ENCODE results near the gene ADD1.
"Not testable (repeated sequence)": the region's sequence is repeated elsewhere in the genome, so short reads cannot be mapped to it uniquely, and the experiment has no call there.

ADD1 gene

GRCh38 chr4:2898001-2898400 is 54.4 kb downstream of the ADD1 start:
- no peak for DNase-seq

GRCh38 chr4:2900741-2901140 is 57.1 kb downstream of the ADD1 start:
- DNase-seq: no peak

DNA sequence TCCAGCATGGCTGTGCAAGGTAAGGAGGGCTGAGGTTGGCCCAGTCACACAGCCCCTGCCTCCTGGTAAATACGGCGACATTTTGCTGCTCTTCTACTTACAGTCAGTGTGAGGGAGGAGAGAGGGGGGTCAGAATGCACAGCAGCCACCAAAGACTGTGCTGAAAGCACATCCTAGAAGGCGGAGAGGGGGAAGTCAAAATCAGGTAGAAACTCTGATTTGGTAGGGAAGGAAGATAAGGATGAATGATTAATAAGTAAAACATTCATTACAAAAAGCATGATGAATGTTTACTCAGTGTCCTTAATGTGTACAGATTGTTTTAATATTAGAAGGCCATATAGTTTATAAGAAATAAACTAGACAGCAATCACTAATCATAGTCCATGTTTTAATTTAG is 57.5 kb downstream of the ADD1 start:
- DNase-seq: no peak

DNA sequence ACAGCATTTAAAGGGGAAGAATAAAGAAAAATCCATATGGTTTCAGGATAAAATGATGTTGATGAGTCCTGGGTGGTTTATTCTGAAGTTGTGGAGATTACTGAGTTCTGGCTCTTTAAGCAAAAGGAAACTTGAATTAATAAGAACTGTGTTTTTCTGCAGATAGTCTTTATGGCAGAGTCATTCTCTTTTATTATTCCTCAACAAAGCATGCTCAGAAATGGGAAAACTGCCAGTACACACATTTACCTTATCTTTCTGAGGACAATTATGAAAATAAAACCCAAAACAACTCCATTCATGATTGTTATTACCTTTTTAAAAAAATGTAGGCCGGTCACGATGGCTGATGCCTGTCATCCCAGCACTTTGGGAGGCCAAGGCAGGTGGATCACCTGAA is 58.5 kb downstream of the ADD1 start:
- DNase-seq: no peak

DNA sequence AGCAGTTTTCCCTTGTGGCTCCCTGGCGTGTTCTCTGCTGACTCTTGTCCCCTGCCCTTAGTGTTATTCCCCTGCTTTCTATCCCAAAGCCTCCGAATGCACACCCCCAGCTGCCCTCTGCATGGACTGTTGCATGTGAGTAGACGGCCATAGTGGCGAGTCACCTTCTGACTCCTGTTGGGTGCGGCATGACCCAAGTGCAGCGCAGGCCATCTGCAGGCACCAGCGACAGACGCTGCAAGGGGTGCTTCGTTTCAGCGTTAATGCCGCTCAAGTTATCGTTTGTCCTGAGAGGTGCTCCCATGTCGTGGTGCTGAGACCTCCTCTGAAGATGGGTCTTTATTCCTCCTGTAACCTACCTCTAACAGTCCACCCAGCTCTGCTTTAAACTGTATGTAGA is 61.9 kb downstream of the ADD1 start:
- DNase-seq: no peak

DNA sequence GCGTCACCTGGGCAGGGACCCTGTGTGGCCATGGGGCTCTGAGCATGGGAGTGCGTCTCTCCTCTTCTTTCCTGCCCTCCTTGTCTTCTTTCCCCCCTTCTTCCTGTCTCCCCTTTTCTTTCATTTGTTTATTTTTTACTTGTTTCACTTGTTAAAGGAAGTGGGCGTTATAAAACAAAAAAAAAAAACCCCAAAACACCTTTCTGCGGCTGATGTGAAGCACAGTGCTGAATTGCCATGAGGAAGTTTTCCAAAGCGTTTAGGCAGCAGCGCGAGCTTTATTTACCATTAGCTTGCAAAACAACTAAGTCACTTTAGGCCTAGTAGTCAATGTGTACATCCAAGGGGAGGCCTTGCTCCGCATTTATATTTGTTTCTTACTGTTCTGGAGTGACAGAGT is 62.6 kb downstream of the ADD1 start:
- DNase-seq: no peak

GRCh38 chr4:2907226-2907625 is 63.6 kb downstream of the ADD1 start:
- no peak for DNase-seq

DNA sequence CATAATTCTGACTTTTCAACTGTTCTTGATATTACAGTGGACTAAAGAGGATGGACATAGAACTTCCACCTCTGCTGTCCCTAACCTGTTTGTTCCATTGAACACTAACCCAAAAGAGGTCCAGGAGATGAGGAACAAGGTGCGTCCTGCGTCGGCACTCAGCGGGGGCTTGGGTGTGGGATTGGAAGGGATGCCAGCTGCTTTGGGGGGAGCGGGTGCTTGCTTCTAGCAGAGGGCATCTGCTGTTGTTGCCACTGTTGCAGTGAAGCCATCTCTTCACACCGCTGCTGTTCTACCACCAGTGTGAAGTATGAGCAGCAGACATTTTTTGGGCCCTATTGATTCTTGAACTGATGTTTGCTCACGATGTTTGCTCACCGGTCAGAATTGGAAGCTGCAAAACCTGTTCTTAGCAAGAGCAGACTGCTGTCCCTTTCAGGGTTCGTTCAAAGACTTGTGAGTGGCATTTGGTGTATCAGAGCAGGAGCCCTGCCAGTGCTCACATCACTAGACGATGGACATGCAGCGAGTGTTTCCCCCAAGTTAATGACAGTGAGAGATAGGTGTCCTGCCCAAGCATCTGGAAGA is 64.2 kb downstream of the ADD1 start:
- DNase-seq: no peak

DNA sequence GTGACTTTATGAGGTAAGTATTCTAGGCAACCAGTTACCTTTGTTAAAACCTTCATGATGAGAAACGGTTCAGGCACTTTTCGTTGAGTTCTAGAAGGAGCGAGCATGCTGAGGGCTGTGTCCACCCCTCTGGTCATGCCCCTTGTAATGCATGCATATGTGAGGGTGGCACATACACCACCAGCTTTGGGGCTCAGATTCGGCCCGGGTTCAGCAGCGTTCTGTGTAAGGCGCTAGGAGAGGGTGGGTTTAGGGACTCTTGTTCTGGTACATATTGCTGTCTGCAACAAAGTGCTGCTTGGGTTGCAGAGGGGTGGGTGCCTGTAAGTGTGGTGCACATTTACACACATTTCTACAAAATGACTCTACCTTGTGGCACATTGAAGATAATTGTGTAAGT is 65.0 kb downstream of the ADD1 start:
- DNase-seq: no peak

DNA sequence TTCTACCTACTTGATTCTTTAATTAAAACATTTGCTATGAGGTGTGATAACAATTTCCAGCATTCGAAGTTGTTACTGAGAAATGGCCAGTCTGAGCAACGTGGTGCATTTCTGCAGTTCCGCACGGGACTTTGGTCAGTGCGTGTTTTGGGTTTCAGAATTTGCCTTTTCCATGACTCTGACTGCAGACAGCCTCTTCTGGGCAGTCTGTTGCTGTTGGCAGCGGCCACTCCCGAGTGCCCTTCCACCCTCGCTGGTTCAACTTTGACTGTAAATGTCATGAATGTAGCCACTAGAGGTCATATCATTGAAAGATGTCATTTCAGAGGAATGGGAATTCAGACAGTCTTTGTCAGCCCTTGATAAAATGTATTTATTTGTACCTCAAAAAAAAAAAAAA is 65.9 kb downstream of the ADD1 start:
- DNase-seq: no peak

- DNase-seq: no peak
These were observed 66.8 kb downstream of the ADD1 start for GRCh38 chr4:2910409-2910808.

DNA sequence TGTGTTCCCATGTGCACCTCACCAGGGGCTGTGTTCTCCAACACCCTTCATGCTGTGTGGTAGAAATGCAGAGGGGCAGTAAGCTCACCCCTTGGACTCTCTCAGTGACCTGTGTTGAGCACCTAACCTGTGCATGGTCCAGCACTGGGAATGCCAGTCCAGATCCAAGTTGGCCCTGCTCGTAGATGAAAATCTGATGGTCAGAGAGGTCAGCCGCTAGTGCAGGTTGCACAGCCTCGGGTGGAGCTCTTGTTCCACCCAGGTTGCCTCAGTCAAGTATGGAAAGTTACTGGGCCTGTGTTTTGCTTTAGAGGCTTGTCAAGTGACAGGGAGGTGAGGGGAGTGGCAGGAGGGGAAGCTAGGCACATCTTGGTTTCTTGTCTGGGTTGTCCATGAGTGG is 68.2 kb downstream of the ADD1 start:
- DNase-seq: no peak

DNA sequence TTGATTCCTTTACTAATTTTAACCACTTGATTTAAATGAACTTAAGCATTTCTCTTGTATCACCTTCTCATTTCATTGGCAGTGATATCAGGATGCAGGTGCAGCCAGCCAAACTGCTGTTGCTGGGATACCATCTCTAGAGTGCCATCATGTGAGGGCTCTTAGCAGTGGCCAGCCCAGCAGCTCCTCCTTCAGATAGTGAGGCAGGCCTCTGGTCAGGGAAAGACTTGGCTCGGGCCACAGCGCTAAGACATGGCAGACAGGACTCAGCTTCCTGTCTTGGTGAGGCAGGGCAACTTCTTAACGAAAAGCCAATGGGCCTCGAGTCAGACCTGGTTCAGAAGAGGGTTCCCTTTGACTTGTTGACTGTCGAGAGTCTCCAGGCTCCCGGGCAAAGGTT is 69.5 kb downstream of the ADD1 start:
- no peak for DNase-seq

DNA sequence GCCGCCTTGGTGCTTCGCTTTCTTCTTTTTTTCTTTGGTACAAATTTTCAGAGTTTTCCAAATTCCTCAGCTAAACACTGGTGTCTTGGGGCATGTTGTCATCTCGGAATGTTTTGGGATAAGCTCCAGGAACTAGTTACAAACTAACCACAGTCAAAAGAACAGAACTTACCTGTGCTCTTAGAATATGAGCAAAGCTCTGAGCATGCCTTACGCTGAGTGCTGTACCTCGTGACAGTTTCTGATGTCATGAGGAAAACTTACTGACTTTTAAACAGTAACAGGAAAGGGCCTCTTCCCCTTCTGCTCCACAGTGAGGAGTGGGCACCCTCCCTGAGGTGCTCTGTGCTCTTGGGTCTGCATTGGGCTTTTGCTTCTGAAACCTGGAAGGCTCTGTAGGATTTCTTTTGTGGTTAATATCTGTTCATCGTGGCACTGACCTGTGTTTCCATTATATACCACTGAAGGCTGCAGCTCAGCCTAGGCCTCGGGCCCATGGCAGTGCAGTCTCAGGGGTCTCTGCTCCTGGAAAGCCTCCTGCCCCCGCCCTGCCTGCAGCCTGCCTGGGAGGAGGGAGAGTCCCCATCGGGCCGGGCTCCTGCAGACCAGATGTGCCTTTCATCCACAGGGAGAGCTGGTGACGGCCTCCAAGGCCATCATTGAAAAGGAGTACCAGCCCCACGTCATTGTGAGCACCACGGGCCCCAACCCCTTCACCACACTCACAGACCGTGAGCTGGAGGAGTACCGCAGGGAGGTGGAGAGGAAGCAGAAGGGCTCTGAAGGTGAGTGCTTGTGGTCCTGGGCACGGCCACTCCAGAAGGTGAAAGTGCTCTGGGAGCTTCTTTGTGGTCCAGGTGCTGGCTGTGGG is 70.8 kb downstream of the ADD1 start:
- no peak for DNase-seq

- no peak for DNase-seq
These were observed 72.1 kb downstream of the ADD1 start for GRCh38 chr4:2915789-2916188.

GRCh38 chr4:2916696-2917095 is 73.1 kb downstream of the ADD1 start:
- not testable (repeated sequence) for DNase-seq

DNA sequence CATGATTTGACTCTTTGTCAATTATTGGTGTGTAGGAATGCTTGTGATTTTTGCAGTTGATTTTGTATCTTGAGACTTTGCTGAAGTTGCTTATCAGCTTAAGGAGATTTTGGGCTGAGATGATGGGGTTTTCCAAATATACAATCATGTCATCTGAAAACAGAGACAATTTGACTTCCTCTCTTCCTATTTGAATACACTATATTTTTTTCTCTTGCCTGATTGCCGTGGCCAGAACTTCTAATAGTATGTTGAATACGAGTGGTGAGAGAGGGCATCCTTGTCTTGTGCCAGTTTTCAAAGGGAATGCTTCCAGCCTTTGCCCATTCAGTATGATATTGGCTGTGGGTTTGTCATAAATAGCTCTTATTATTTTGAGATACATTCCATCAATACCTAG is 74.7 kb downstream of the ADD1 start:
- DNase-seq: not testable (repeated sequence)

GRCh38 chr4:2918714-2919113 is 75.1 kb downstream of the ADD1 start:
- not testable (repeated sequence) for DNase-seq

DNA sequence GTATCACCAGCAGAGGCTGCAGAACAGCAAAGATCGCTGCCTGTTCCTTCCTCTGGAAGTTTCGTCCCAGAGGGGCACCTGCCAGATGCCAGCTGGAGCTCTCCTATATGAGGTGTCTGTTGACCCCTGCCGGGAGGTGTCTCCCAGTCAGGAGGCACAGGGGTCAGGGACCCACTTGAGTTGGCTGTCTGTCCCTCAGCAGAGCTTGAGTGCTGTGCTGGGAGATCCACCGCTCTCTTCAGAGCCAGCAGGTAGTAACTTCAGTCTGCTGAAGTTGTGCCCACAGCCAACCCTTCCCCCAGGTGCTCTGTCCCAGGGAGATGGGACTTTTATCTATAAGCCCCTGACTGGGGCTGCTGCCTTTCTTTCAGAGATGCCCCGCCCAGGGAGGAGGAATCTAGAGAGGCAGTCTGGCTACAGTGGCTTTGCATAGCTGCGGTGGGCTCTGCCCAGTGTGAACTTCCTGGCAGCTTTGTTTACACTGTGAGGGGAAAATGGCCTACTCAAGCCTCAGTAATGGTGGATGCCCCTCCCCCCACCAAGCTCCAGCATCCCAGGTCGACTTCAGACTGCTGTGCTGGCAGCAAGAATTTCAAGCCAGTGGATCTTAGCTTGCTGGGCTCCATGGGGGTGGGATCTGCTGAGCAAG is 78.9 kb downstream of the ADD1 start:
- DNase-seq: not testable (repeated sequence)

DNA sequence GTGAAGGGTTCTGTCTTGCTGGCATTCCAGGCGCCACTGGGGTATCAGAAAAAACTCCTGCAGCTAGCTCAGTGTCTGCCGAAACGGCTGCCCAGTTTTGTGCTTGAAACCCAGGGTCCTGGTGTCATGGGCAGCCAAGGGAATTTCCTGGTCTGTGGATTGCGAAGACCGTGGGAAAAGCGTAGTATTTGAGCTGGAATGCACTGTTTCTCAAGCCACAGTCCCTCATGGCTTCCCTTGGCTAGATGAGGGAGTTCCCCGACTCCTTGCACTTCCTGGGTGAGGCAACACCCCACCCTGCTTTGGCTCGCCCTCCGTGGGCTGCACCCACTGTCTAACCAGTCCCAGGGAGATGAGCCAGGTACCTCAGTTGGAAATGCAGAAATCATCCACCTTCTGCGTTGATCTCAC is 79.5 kb downstream of the ADD1 start:
- DNase-seq: no peak

DNA sequence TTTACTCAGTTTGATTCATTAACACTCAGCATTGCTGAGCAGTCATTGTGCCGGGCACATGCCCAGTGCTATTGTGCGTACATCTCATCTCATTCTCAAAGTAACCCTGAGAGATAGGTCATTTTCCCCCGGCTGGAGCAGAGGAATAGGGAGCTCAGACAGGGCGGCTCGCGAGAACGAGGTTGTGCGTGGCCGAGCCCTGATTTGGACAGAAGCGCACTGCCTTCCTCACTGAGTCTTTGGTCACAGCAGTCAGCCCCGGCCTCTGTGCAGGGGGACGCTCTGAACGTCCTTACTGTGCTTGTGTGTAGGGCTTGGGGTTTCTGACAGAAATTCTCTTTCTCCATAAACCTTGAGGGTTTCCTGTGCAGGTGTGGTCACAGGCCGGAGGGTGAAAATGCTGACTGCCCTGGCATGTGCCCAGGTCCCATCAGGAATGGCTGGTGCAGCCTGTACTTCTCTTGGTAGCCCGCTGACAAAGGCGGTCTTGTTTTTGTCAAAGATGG is 80.1 kb downstream of the ADD1 start:
- DNase-seq: no peak

GRCh38 chr4:2924286-2924685 is 80.6 kb downstream of the ADD1 start:
- no peak for DNase-seq

GRCh38 chr4:2924765-2925301 is 81.2 kb downstream of the ADD1 start:
- no peak for DNase-seq

DNA sequence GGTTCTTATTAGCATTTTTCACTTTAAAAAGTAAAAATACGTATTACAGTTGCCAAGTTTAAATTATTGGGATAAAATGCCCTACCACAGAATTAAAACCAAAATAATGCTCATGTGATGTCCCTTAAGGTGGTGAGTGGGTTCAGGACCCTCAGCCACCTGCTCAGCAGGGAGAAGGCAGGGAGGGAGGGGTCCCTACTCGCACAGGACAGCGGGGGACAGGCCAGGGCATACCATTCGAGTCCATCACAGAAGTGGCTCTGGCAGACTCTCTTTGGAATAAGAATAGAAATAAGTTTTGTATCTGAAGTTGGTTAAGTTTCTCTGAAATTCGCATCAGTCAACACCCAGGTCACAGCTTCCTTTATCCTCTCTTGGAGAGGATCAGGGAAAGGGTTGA is 81.9 kb downstream of the ADD1 start:
- DNase-seq: no peak

All from GOT3 (cell line).